HG02763 (cell line): ENCODE data around the gene OR13J1.
"Not testable (repeated sequence)": the region's sequence is repeated elsewhere in the genome, so short reads cannot be mapped to it uniquely, and the experiment has no call there.

Experiments used
- ATAC-seq: cut with Tn5 transposase; IDR thresholded peaks from one replicate; pipeline ENCODE4 v1.9.1; 2021; ENCODE audit warnings: mild to moderate bottlenecking, moderate library complexity; ENCODE audit not compliant: unreplicated experiment

The OR13J1 gene, protein sequence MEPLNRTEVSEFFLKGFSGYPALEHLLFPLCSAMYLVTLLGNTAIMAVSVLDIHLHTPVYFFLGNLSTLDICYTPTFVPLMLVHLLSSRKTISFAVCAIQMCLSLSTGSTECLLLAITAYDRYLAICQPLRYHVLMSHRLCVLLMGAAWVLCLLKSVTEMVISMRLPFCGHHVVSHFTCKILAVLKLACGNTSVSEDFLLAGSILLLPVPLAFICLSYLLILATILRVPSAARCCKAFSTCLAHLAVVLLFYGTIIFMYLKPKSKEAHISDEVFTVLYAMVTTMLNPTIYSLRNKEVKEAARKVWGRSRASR

DNA sequence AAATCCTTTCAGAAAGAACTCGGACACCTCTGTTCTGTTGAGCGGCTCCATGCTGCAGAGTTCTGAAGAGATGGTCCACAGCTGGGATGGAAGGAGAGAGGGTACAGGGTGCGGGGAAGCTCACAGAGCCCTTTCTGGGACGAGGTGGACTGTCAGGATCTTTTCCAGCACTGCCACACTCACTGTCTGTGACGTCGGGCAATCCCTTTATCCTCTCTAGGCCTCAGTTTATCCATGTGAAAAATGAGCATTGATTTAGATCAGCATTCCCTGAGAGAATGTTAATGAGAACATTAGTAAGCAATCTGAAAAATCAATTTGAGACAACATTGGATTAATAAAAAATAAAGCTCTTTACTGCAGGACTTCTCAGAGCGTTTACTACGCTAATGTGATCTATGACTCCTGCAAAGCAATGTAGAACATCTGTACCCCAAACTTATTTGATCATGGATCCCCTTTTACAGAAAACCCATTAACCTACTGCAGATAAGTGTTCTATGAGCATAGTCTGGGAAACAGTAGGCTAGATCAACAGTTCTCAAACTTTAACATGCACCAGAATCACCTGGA lies at the start of gene OR13J1:
Gene OR13J1, minus strand, starts transcription at position 51 of the 573 bp plus-strand sequence. Its CDS starts 0 bp downstream, at position 51.
- no peak for ATAC-seq

DNA sequence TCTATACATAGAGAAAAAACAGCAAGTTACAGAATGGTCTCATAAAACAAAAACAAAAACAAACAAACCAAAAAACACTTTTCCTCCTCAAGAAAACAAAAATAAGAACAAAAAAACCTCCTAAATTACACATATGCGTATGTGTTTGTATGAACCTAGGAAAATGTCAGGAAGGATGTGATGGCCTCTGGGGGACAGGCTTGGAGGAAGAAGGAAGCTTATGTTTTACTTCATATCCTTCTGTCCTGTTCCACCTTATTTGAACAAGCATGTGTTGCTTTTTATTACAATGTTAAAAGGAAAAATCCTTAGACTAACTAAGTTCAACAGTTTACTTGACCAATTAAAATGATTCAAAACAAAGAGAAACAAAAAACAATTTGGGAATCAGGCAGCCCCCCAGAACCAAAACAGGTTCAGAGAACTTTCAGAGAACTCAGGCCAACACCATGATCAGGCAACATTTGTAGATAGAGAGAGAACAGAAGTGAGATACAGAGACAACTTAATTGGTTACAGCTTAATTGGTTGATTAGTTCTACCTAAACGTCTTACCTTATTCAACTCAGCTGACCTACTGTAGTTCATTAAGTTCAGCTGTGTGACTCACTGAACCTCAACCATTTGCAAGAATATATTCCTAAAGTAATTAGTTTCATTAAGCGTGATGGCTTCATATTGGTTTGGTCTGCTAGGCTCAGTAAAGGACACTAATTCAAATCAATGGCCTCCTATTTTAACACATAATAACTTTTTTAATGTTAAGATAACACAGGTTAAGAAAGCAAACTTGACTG lies 49.2 kb upstream of the OR13J1 start:
- ATAC-seq: no peak

DNA sequence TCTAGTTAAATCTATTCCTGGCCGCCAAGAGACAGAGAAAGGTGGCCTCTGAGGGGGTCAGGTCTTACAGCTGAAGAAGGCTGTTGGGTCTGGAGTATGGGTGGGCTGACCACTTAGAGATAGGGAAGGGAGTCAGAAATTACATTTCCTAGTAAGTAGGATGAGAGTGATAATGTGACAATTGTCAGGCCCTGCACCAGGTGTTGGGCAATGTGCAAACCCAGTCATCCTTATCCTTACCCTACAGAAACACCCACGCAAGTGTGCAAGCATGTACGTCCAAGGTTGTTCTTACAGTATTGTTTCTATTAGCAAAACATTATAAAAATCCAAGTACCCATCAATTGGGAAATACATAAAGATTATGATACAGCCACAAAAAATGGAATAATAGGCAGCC lies 48.6 kb upstream of the OR13J1 start:
- ATAC-seq: no peak

DNA sequence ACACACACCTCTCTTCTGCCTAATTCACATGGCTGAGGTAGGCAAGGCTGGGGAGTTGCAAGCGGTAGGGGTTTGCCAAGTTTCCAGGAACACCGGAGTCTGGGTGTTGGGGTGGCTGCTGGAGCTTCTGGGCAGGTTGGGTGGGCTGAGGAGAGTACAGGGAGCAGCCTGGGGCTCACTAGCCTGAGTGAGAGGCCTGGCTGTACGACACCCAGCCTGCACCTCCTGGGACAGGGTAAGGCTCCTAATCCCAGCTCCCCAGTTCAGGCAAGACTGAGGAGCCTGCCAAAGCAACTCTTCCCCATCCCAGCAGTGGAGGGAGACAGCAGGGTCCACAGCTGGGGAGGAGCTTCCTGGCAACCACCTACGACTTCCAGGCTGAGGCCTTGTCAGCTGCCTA lies 47.1 kb upstream of the OR13J1 start:
- ATAC-seq: no peak

DNA sequence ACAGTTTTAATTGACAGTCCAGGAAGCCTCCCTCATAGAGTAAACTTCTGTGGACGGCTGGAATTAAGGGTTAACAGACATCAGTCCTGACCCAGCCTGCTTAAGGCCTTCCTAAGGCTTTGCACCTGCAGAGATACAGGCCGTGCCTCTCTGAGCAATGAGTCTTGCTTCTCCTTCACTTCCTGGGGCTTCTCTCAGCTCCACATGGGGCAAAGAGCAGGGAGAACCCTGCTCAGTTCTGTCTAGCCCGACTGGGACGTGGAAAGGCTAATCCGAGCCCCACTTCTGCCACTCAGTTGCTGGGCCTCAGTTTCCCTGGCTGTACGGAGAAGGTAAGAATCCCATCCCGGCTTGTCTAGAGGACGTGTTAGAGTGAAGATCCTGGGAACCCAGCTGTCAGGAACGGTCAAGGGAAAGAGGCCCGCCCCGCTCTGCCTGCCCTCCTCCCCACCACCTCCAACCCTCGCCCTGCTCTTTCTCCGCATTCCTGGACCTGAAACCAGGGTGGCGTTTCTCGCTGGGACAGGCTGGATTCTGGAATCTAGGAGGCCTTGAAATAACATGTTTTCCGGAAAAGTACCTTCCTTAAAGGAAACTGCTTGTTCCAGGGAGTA lies 45.6 kb upstream of the OR13J1 start:
- no peak for ATAC-seq

DNA sequence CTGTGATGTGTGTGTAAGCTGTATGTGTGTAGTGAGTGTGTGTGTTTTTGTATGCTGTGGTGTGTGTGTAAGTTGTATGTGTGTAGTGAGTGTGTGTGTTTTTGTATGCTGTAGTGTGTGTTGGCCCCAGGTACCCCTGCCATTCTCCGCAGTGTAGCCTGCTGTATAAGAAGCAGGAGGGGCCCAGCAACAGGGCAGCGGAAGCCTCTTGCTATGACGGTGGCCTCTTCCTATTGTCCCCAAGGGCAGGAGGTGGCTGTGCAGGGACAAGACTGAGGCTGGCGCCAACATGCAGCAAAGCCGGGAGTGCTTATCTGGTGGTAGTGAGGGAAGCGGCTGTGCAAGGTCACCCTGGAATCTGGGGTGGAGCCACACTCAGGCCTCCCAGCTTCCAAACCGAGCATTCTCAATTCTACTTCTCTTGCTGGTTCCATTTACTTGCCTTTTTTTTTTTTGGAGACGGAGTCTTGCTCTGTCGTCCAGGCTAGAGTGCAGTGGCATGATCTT lies 44.2 kb upstream of the OR13J1 start:
- ATAC-seq: no peak

DNA sequence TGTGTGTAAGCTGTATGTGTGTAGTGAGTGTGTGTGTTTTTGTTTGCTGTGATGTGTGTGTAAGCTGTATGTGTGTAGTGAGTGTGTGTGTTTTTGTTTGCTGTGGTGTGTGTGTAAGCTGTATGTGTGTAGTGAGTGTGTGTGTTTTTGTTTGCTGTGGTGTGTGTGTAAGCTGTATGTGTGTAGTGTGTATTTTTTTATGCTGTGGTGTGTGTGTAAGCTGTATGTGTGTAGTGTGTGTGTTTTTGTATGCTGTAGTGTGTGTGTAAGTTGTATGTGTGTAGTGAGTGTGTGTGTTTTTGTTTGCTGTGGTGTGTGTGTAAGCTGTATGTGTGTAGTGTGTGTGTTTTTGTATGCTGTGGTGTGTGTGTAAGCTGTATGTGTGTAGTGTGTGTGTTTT lies 43.2 kb upstream of the OR13J1 start:
- not testable (repeated sequence) for ATAC-seq

DNA sequence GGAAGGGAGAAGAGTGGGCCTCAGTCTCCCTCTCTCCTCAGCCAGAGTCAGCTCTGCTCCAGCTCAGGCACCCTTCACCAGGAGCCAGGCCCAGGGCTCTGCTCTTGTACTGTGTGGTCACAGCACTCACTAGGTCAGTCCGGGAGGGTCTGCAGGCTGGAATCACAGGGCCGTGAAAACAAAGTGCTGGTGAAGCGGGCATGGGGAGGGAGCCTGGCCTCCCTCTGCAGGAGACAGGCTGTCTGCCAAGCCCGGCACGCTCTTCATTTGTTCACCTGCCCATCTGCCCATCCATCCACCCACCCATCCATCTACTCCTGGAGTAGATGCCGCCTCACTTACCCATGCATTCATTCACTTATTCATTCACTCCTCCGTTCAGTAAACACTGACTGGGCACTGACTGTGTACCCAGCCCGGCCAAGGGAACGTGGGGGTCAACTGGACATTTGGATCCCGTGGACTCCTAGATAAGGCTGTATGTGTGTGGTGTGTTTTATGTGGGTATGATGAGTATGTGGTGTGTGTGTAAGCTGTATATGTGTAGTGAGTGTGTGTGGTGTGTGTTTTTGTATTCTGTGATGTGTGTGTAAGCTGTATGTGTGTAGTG lies 42.7 kb upstream of the OR13J1 start:
- ATAC-seq: no peak

DNA sequence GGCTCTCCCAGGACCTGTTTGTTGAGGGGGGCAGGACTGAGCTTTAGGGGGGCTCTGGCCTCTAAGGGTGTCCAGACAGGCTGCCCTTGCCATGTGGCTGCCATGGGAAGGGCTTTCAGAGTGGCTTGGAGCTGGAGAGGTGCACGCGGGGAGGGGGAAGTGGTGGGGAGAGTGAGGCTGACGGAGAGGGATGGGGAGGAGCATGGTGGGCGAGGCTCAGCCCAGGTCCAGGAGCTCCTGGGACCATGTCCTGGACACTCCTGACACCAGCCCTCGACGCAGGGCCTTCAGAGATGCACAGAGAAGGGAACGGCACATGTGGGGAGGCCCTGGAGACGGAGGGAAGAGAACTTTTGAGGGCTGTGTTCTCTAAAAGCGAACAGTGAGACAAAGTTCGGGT lies 41.5 kb upstream of the OR13J1 start:
- no peak for ATAC-seq

DNA sequence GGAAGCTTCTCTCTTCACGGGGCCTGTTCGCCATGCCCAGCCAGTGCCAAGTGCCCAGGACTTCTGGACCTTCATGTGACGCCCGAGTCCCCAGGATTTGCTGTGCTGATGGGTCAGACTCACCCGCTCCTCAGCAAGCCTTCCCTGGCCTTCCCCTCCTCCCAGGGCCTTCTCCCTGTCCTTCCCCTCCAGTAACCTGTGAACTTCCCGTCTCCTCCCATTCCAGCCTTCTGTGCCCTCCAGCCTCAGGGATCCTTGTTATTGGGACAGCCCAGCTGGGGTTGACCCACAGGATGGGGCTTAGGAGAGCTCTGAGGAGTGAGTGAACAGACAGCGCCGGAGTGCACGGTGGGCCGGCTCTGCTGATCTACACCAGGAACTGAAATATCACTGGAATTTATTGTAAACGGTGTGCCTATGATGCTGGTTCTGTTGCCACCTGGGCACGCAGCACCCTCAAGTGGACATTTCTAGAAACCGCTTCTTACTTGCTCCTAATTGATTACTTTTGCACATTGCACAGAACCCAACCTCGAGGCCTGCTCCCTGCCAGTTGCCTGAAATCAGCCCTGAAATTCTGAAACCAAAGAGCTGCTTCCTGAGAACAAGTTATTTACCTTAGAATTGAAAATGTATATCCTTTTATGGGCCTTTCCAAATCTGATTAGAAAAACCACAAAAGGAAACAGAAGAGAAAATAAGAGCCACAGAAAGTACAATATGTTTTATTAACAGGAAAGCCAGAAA lies 40.6 kb upstream of the OR13J1 start:
- no peak for ATAC-seq

DNA sequence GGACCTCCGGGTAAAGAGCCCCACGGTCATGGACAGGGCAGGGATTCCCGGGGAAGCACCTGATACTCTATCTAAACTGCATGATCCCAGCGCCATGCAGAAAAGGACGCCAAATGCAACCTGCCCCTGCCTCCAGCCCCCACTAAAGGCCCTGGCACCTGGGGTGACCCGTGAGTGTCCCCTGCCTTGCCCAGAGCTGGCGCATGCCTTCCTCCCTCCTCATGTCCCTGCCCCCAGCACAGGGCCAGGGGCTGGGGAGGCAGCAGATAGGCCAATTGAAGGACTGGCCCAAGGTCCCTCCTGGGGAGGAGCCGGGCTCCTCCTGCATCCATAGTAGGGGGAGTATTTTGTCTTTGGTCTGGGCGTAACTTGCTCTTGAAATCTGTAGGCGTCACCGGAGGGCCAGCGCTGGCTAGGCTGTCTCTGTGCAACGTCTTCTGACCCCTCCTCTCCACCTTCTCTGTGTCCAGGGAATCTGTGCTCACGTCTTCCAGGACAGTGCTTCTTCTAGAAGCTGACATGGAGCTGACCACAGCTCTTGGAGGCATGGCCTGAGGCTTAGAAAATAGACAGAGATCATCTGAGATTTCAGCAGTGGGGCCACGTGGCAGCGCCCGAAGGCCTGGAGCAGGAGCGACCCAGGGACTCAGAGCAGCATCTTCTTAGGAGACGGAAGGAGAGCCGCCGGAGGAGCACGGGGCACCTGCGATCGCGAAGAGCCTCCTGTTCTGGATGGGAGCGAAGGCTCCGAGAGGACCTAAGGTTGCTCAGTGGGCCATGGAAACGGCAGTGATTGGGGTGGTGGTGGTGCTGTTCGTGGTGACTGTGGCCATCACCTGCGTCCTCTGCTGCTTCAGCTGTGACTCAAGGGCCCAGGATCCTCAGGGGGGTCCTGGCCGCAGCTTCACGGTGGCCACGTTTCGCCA lies 39.7 kb upstream of the OR13J1 start:
- ATAC-seq: no peak

DNA sequence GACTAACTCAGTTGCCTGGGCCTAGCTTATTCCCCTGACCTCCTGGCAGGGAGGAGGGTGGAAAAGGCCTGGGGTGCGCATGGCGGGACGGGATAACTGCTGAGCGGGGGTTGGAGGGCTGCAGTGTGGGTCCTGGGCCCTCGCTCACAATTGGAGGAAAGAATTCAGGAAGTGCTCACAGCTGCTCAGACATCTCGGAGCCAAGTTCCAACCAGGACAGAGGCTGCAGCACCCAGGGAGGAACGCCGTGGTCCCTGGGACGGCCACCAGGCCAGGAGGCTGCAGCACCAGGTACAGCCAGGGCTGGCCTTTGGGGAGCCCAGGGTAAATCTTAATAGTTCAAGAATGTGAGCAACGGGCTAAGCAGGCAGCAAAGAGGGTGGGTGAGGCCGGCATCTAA lies 39.1 kb upstream of the OR13J1 start, which contains the start of gene SPAAR:
Gene SPAAR, plus strand, starts transcription at position 217 of the 400 bp plus-strand sequence. CDS start 974 bp downstream, outside the sequence.
- ATAC-seq: no peak

DNA sequence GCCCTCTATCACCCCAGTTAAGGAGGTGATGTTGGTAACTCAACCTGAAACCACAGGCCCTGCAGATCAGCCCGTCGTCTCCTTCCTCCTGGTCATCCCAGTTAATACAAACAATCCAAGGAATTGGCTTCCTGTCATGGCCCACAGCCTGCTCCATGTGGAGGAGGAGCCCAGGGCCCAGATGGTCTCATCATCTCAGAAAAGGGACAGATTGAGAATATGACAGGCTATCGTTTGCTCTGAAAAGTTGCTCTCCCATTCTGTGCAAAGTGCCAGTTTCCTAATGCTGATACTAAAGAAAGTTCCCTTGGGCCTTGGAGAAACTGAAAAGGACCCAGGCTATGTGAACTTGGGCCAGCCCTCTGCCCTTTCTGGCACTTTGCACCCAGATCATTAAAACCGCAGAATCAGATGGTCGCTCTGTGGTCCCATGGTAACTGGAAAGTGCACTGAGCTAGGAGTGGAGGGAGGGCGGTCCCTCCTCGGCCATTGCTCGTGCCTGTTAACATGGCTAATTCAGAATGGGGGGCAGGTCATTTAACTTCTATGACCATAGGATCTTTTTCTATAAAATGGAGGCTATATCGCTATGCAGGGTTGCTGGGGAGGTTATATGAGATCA lies 38.4 kb upstream of the OR13J1 start:
- ATAC-seq: no peak

DNA sequence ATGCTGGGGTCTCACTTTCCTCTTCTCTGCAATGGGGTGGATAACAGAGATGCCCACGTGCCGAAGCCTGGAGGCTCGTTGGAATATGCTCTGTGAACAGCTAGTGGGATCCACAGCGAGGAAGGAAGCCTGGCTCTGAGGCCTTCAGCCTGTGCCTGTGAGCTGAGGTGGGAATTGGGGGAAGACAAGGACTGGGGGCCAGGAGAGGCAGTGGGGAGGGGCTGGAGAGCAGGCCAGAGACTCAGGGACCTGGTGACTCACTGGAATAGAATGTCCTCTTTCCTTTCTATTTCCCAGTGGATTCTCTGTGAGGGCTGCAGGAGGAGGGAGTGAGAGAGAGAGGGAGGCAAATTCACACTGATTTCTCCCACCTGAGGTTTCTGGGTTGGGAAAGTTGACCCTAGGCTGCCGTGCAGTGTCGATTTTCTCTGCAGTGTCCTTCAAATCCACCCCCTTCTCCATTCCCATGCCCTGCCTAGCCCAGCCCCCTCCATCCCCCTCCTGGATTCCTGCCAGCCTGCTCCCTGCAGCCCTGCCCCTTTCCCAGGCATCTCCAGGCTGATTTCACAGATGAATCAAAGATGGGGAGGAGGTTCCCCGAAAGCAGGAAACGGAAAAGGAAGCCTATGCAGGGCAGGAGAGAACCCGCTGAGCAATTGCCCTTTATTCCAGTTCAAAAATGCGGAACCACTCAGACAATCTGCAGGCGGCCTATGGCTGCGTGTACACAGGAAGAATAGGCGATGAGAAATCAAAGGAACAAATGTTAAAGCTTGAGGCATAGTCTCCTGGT lies 37.7 kb upstream of the OR13J1 start:
- no peak for ATAC-seq

DNA sequence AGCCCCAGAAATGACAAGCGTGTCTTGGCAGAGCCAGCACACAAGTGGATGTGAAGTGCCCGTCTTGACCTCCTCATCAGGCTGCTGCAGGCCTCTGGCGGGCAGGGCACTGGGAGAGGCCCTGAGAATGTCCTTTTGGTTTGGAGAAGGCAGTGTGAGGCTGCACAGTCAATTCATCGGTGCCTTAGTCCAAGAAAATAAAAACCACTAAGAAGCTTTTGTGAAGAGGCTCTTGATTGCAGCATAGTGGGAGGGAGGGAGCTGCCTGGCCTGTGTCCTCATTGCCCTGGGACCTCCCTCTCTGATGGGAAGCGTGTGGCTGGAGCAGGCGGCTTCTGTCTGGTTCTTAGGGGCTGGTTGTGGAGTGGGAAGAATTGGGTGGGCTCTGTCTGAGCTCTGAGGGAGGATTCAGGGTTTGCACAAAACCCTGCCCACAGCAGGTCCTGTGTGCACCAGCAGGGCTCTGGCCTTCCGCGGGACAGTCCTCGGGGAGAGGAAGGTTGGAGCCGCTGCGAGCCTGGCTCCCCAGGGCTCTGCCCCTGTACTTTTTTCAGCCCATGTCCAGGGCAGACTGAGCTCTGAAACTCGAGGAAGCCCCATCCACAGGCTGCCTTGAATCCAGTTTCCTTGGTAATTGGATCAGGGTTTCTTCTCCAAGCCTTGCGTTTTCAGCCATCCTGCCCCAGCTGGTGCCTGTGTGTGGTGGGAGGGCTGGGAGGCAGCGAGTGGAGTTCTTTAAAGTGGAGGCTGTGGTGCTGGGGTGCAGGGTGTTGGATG lies 36.9 kb upstream of the OR13J1 start:
- ATAC-seq: no peak

DNA sequence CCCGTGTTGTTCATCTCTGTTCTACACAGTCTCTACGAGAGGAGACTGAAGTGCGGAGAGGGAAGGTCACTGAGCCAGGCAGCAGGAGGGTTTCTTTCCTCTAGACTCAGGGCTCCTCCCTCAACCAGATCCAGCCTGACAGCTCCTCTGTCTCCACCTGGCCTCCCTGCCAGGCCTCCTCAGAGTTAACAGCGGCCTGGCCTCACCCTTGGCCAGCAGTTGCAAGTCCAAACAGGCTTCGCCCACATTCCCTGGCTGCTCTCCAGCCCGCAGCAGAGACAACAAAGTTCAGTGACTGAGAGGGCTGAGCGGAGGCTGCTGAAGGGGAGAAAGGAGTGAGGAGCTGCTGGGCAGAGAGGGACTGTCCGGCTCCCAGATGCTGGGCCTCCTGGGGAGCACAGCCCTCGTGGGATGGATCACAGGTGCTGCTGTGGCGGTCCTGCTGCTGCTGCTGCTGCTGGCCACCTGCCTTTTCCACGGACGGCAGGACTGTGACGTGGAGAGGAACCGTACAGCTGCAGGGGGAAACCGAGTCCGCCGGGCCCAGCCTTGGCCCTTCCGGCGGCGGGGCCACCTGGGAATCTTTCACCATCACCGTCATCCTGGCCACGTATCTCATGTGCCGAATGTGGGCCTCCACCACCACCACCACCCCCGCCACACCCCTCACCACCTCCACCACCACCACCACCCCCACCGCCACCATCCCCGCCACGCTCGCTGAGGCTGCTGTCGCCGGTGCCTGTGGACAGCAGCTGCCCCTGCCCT lies 35.9 kb upstream of the OR13J1 start, which contains the start of gene HRCT1:
Gene HRCT1, plus strand, starts transcription at position 291 of the 768 bp plus-strand sequence. Its CDS starts 86 bp downstream, at position 377.
- ATAC-seq: no peak
